Upper lobe of left lung (tissue), 4 donors: Measurements from ENCODE around the gene ZNRF1.

Experiments used
- CTCF ChIP-seq, 6 experiments: fragments of 450-650 bp in 4 of 6; fragments of 200-600 bp in 2 of 6; sonication (generic) in 2 of 6; IDR thresholded peaks; one replicate each; pipeline ENCODE4 v1.5.1; 2016 to 2019; ENCODE audit warnings: antibody characterized with exemption in 6 of 6
- EP300 ChIP-seq, 4 donors: sonication (generic); formaldehyde crosslinking; IDR thresholded peaks; one replicate each; pipeline ENCODE4 v1.5.1; 2017; ENCODE audit warnings: antibody characterized with exemption in 4 of 4, control low read depth in 2 of 4
- POLR2A ChIP-seq, 4 donors: fragments of 450-650 bp; IDR thresholded peaks; one replicate each; pipeline ENCODE4 v1.5.1; 2016 to 2017; ENCODE audit warnings: antibody characterized with exemption in 4 of 4, mild to moderate bottlenecking in 2 of 4
- POLR2AphosphoS5 ChIP-seq, 2 donors: sonication (generic); formaldehyde crosslinking; IDR thresholded peaks; one replicate each; pipeline ENCODE4 v1.5.1; 2017; ENCODE audit warnings: antibody characterized with exemption in 2 of 2

DNA sequence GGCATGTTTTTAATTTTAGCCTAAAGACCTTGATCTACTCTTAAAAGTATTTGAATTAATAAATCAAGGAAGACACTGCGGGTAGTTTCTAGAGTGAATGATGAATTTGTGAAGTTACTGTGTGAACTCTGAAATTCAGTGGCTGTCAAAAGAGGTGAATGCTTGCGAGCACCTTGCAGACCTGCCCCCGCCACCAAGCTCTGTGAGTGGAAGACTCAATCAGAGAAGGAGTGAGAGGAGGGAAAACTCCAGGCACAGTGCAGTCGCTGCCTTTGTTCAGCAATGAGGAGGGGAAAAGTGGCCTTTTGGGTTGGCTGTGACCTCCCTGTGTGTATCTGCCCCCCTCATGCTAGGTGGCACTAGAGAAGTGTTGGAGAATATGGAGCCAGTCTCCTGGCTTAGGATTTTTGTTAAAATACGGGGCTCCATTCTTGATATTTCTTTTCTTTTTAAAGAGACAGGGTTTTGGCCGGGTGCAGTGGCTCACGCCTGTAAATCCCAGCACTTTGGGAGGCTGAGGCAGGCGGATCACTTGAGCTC is 64.8 kb downstream of the ZNRF1 start:
- no peak for TF ChIP-seq POLR2A (IDR thresholded peaks at IDR 0.05)
- TF ChIP-seq POLR2AphosphoS5 (IDR thresholded peaks at IDR 0.05): no peak
- no peak for TF ChIP-seq CTCF (IDR thresholded peaks at IDR 0.05)
- TF ChIP-seq EP300 (IDR thresholded peaks at IDR 0.05): no peak
